ENCODE data around the gene ARHGAP8.

ARHGAP8 gene

GRCh38 chr22:44869196-44869595 is 116.8 kb downstream of the ARHGAP8 start:
- DNase-seq (ENCODE audit: low read depth) = no peak
- TF ChIP-seq CTCF (conservative IDR thresholded peaks at IDR 0.05; ENCODE audit: low read length) = no peak
- no peak overlapping the region for H3K4me3 ChIP-seq (ENCODE audit: low read length)

DNA sequence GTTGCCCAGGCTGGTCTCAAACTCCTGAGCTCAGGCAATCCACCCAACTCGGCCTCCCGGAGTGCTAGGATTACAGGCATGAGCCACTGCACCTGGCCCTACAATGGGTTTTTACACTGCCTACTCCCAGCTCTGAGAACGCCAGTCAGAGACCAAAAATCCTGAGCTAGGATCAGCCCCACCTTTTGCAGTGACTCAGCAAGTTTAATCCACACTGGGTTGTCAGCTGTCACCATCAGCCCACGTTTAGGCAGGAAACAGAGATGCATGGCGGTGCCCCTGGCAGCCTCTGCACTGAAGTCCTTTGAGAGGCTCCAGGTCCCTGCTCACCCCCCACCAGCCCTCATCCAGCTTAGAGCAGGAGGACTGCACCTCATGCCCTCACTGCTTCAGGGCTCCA is 117.6 kb downstream of the ARHGAP8 start:
- DNase-seq (ENCODE audit: low read depth) = peak; percentile 18
- H3K4me3 ChIP-seq (ENCODE audit: low read length) = no peak overlapping the region
- no peak for TF ChIP-seq CTCF (conservative IDR thresholded peaks at IDR 0.05; ENCODE audit: low read length)

- H3K4me3 ChIP-seq (ENCODE audit: low read length) = no peak overlapping the region
- no peak for TF ChIP-seq CTCF (conservative IDR thresholded peaks at IDR 0.05; ENCODE audit: low read length)
- DNase-seq (ENCODE audit: low read depth) = no peak
Measured at GRCh38 chr22:44871782-44872181, 119.4 kb downstream of the ARHGAP8 start.

DNA sequence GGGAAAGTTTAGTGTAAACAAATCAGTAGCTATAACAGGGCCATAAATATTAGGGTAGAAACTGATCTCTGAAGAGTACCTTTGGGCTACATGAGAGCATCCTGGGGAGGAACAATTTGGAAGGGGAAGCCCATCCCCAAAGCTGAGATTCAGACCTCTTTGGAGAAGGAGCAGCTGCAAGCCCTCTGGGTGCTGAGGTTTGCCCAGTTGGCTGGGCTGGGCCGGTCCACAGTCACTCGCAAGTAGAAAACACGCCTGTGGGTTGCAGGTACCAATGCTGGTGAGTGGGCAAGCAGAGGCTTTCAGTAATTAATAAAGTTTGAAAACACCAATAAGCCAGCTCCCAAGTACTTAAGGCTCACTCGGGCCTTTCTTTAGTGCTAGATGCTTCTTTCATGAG is 124.5 kb downstream of the ARHGAP8 start:
- TF ChIP-seq CTCF (conservative IDR thresholded peaks at IDR 0.05; ENCODE audit: low read length) = no peak
- no peak for DNase-seq (ENCODE audit: low read depth)
- H3K4me3 ChIP-seq (ENCODE audit: low read length) = no peak overlapping the region

- no peak for DNase-seq (ENCODE audit: low read depth)
- H3K4me3 ChIP-seq (ENCODE audit: low read length) = no peak overlapping the region
- TF ChIP-seq CTCF (conservative IDR thresholded peaks at IDR 0.05; ENCODE audit: low read length) = no peak
Measured at GRCh38 chr22:44878483-44879300, 126.3 kb downstream of the ARHGAP8 start.

DNA sequence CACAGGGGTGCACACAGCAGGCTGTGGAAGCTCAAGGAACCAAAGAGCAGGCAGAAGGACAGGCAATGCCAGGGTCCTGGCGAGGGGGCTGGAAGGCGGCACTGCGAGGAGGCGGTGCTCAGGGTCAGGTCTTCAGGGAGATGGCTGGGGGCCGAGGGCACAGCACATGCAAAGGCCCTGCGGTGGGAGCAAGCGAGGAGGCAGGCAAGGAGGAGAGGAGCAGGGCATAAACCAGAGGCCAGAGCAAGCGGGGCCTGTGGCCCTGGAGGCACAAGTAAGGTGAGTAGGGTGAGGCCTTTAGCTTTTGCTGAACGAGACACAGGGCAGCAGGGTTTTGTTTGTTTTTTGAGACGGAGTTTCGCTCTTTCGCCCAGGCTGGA is 126.9 kb downstream of the ARHGAP8 start:
- no peak for TF ChIP-seq CTCF (conservative IDR thresholded peaks at IDR 0.05; ENCODE audit: low read length)
- no peak for DNase-seq (ENCODE audit: low read depth)
- H3K4me3 ChIP-seq (ENCODE audit: low read length) = no peak overlapping the region

- no peak for TF ChIP-seq CTCF (conservative IDR thresholded peaks at IDR 0.05; ENCODE audit: low read length)
- no peak for DNase-seq (ENCODE audit: low read depth)
- no peak overlapping the region for H3K4me3 ChIP-seq (ENCODE audit: low read length)
Measured at GRCh38 chr22:44880610-44881290, 128.4 kb downstream of the ARHGAP8 start.

Data from AG10803 (cell line).